Testis (tissue), 2 donors: Measurements from ENCODE around the gene ACBD4.

Source experiments
- CTCF ChIP-seq, 3 experiments: fragments of 450-650 bp in 2 of 3; fragments of 200-600 bp in 1 of 3; sonication (generic) in 1 of 3; IDR thresholded peaks; one replicate each; pipeline ENCODE4 v1.5.1; 2016 to 2019; ENCODE audit warnings: antibody characterized with exemption in 3 of 3, mild to moderate bottlenecking in 2 of 3, moderate library complexity in 1 of 3
- POLR2A ChIP-seq: fragments of 450-650 bp; IDR thresholded peaks from one replicate; pipeline ENCODE4 v1.6.1; 2017; ENCODE audit warnings: antibody characterized with exemption, mild to moderate bottlenecking, moderate library complexity

- TF ChIP-seq CTCF (IDR thresholded peaks at IDR 0.05), result no peak
- TF ChIP-seq POLR2A, result no peak
Observed at GRCh38 chr17:45155483-45155882, 20.0 kb downstream of the ACBD4 start.
